HG03378 (cell line): ENCODE measurements around the gene DOCK11.
"Not testable (repeated sequence)": the region's sequence is repeated elsewhere in the genome, so short reads cannot be mapped to it uniquely, and the experiment has no call there.

Source experiments
- ATAC-seq: cut with Tn5 transposase; IDR thresholded peaks from one replicate; pipeline ENCODE4 v1.9.1; 2021; ENCODE audit warnings: mild to moderate bottlenecking, moderate library complexity; ENCODE audit not compliant: unreplicated experiment

The DOCK11 gene

GRCh38 chrX:118729042-118729652, 233.5 kb downstream of the DOCK11 start:
- no peak for ATAC-seq

GRCh38 chrX:118730500-118731247, 235.1 kb downstream of the DOCK11 start:
- no peak for ATAC-seq

- not testable (repeated sequence) for ATAC-seq
Observed at GRCh38 chrX:118732551-118732950, 236.9 kb downstream of the DOCK11 start.

GRCh38 chrX:118734909-118735308, 239.3 kb downstream of the DOCK11 start:
- ATAC-seq, result no peak
